ENCODE measurements around the gene HNMT. TPM values are rescaled to one million over a fixed set of nuclear protein-coding genes. Genes with fewer than 3 reads are reported as not detected.

HNMT gene
- total RNA-seq, 1 experiment from 2014 or later = 16.6 TPM

DNA sequence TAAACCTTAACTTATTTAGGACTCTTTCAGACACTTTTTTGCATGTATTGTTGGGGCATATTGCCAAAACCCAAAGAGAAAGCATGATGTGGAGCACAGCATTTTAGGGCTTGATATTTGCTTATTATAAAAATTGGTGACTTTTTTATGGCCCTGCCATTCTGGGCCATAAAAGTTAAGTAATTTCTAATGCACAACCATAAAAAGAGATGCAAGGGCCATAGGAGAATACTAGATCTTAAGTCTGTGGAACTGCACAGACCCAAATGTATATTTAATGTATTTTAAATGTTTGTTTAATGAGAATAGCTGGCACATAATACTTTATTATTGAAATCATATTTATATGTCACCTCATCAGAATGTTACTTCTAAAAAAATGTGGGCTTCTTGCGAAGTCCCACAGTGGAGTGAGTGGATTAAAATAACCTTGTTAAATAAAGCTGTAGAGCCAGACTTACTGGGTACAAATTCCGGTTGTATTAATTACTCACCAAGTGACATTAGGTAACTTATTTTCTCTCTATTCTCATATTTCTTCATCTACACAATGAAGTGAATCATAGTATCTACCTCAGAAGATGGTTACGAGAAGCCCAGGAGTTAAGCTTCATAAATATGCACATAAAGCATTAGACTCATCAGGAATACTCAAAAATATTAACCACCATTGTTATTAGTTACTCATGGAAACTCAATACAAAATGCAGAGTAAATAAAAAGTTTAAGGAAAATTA lies 52.2 kb downstream of the HNMT start:
- Histone ChIP-seq H3K4me3 (no peak overlapping the region), H4K20me1 (ENCODE audit: insufficient read depth) (no peaks in the 10 kb centered on the region), H3K36me3 (ENCODE audit: low read depth) (0 out of 2 replicates have a peak, but pooled peaks cover 6% of the 10 kb centered on the region), H3K79me2 (ENCODE audit: low read depth) (no peaks in the 10 kb centered on the region), H2AFZ (no peak overlapping the region), H3F3A (ENCODE audit: insufficient read depth, low read depth) (no peaks in the 10 kb centered on the region), H3K9me2 (ENCODE audit: insufficient read depth) (no peaks in the 10 kb centered on the region), H3K27me3 (ENCODE audit: insufficient read depth, low read depth) (no peaks in the 10 kb centered on the region), H3K27ac (peak overlapping the region; percentile 39), H3K9me3 (ENCODE audit: insufficient read depth, low read depth) (no peaks in the 10 kb centered on the region), H3K4me2 (peak overlapping the region; percentile 27), H3K4me1 (replicated peaks; ENCODE audit: insufficient read depth) (peaks cover 18% of the 10 kb centered on the region)
- peak in 1 of 2 experiments; percentile 90 for DNase-seq
- no TSS peak for BruUV-seq (replicated peaks)
- ChIA-PET POLR2A (ENCODE audit: unreplicated experiment) (no interaction called here), CTCF (no interaction called here)
- no peak for TF ChIP-seq EZH2 (IDR thresholded peaks at IDR 0.05; ENCODE audit: low read depth)
- TF ChIP-seq, protein P1, sequence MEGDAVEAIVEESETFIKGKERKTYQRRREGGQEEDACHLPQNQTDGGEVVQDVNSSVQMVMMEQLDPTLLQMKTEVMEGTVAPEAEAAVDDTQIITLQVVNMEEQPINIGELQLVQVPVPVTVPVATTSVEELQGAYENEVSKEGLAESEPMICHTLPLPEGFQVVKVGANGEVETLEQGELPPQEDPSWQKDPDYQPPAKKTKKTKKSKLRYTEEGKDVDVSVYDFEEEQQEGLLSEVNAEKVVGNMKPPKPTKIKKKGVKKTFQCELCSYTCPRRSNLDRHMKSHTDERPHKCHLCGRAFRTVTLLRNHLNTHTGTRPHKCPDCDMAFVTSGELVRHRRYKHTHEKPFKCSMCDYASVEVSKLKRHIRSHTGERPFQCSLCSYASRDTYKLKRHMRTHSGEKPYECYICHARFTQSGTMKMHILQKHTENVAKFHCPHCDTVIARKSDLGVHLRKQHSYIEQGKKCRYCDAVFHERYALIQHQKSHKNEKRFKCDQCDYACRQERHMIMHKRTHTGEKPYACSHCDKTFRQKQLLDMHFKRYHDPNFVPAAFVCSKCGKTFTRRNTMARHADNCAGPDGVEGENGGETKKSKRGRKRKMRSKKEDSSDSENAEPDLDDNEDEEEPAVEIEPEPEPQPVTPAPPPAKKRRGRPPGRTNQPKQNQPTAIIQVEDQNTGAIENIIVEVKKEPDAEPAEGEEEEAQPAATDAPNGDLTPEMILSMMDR (conservative IDR thresholded peaks at IDR 0.05) = no peak
- intact Hi-C loops (cut with micrococcal nuclease; ENCODE audit: unreplicated experiment) = no loop called here

DNA sequence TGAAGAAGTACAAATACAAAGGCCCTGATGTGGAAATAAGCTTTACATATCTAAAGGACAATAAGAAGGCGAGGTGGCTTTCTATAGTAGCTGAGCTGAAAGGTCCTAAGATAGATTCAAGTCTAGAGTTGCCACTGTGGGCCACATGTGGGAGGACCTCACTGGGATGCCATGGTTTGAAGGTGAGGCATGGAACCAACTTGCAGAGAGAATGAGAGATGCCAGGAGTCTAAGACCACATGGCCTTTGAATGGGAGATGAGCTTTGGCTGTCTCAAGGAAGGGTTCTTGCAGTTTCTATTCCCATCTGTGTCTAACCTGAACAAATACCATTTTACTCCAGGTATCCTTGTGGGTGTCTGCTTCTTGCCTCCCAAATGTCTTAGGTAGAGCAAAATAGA lies 53.6 kb downstream of the HNMT start:
- no peak overlapping the region for H3K4me3 ChIP-seq
- intact Hi-C loops (cut with micrococcal nuclease; ENCODE audit: unreplicated experiment) = no loop called here
- no peaks in the 10 kb centered on the region for H3K79me2 ChIP-seq (ENCODE audit: low read depth)
- 0 out of 2 replicates have a peak, but pooled peaks cover 6% of the 10 kb centered on the region for H3K36me3 ChIP-seq (ENCODE audit: low read depth)
- no TSS peak for BruUV-seq (replicated peaks)
- H3K4me2 ChIP-seq = no peak overlapping the region
- no peaks in the 10 kb centered on the region for H3K27me3 ChIP-seq (ENCODE audit: insufficient read depth, low read depth)
- TF ChIP-seq, protein P1 (conservative IDR thresholded peaks at IDR 0.05) = no peak
- TF ChIP-seq EZH2 (IDR thresholded peaks at IDR 0.05; ENCODE audit: low read depth) = no peak
- H3K9me2 ChIP-seq (ENCODE audit: insufficient read depth) = no peaks in the 10 kb centered on the region
- no peak for DNase-seq
- H3F3A ChIP-seq (ENCODE audit: insufficient read depth, low read depth) = no peaks in the 10 kb centered on the region
- ChIA-PET POLR2A (ENCODE audit: unreplicated experiment) (no interaction called here), CTCF (no interaction called here)
- no peak overlapping the region for H3K27ac ChIP-seq
- no peaks in the 10 kb centered on the region for H4K20me1 ChIP-seq (ENCODE audit: insufficient read depth)
- H3K4me1 ChIP-seq (replicated peaks; ENCODE audit: insufficient read depth) = peaks cover 18% of the 10 kb centered on the region
- no peaks in the 10 kb centered on the region for H3K9me3 ChIP-seq (ENCODE audit: insufficient read depth, low read depth)
- H2AFZ ChIP-seq = no peak overlapping the region

DNA sequence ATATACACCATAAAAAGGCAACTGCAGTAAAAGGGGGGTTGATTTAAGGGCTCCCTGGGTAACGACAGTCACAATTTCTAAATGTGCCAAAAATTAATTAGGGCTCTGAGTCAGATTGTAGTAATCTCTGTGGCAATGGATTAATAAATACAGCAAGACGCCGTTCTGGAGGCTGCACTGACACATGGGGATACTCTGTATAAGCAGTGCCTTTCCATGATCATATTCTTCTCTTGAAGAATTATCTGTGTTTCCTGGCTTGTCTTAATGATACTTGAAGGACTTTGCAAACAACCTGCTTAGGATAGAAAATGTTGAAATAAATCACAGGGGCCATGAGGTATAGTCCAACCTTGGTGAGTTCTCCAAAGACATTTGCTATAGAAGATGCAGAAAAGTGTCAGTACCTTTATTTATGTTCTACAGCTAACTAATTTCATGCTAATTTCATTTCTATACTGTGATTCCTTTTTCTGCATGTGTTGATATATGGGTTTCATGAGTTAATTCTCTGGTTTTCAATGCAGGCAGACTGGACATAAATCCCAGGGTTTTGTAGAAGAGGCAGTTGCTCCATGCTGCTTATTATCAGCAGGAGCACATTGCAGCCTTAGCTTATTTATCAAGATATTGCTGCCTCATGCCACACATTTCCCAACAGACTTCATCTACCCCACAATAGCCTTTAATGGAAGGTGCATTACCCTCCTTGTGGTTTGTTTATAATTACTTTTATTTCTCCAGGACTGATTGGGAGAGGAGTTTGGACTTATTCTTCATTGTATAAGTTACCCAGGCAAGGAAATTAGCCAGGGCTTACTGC lies 54.8 kb downstream of the HNMT start:
- intact Hi-C loops (cut with micrococcal nuclease; ENCODE audit: unreplicated experiment) = no loop called here
- no TSS peak for BruUV-seq (replicated peaks)
- POLR2A ChIA-PET (ENCODE audit: unreplicated experiment) = no interaction called here

More for the DNA sequence above, 54.8 kb downstream of the HNMT start:
- DNase-seq = no peak
- no peaks in the 10 kb centered on the region for H3K27me3 ChIP-seq (ENCODE audit: insufficient read depth, low read depth)
- no peak overlapping the region for H2AFZ ChIP-seq
- CTCF ChIA-PET = no interaction called here
- H3K9me3 ChIP-seq (ENCODE audit: insufficient read depth, low read depth) = no peaks in the 10 kb centered on the region
- no peaks in the 10 kb centered on the region for H3K79me2 ChIP-seq (ENCODE audit: low read depth)
- no peak overlapping the region for H3K27ac ChIP-seq
- no peak overlapping the region for H3K4me2 ChIP-seq
- no peaks in the 10 kb centered on the region for H3K9me2 ChIP-seq (ENCODE audit: insufficient read depth)
- no peaks in the 10 kb centered on the region for H3F3A ChIP-seq (ENCODE audit: insufficient read depth, low read depth)
- peaks cover 18% of the 10 kb centered on the region for H3K4me1 ChIP-seq (replicated peaks; ENCODE audit: insufficient read depth)
- TF ChIP-seq, protein P1 (conservative IDR thresholded peaks at IDR 0.05) = no peak
- no peak for TF ChIP-seq EZH2 (IDR thresholded peaks at IDR 0.05; ENCODE audit: low read depth)
- H4K20me1 ChIP-seq (ENCODE audit: insufficient read depth) = no peaks in the 10 kb centered on the region
- H3K36me3 ChIP-seq (ENCODE audit: low read depth) = 0 out of 2 replicates have a peak, but pooled peaks cover 6% of the 10 kb centered on the region
- no peak overlapping the region for H3K4me3 ChIP-seq

All from PC-9 (cell line).